Ureter (tissue), 1 donor: ENCODE measurements around the gene TUBB3. TPM values are rescaled to one million over a fixed set of nuclear protein-coding genes. Genes with fewer than 3 reads are reported as not detected.

Experiments
- DNase-seq: peaks from one replicate; pipeline ENCODE4 v3.0.0-alpha.2; 2020; ENCODE audit warnings: low spot score
- total RNA-seq: library from RNA; stranded (reverse); gene quantifications from one replicate; pipeline ENCODE4 v1.2.4, GENCODE V29; 2023
- donor health status: DM: yes; HTN: yes; CAD: no.

Gene TUBB3
- total RNA-seq, 1 donor from 2014 or later: 4.1 TPM

DNA sequence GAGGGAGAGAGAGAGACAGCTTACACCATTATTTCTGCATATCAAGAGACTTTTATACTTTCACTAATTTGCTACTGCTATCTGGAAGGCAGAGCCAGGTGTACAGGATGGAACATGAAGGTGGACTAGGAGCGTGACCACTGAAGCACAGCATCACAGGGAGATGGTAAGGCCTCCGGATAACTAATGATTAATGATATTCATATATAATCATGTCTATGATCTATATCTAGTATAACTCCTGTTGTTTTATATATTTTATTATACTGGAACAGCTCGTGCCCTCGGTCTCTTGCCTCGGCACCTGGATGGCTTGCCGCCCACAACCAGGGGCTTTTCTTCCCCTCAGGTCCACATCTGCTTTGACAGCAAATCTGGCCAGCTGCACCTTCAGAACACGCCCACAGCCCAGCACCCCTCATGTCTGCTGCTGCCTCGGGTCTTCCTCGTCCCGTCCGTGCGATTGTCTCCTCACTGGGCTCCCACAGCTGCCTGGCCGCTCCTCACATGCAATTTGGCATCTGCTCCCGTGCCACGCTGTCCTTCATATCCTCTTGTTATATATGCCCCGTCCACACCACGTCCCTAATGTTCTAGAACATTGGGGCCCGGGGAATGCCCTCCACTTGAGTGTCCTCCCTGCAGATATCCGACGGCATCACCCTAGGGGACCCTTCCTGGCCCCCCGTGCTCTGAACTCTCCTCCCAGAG, 15.2 kb downstream of the TUBB3 start:
- no peak for DNase-seq

DNA sequence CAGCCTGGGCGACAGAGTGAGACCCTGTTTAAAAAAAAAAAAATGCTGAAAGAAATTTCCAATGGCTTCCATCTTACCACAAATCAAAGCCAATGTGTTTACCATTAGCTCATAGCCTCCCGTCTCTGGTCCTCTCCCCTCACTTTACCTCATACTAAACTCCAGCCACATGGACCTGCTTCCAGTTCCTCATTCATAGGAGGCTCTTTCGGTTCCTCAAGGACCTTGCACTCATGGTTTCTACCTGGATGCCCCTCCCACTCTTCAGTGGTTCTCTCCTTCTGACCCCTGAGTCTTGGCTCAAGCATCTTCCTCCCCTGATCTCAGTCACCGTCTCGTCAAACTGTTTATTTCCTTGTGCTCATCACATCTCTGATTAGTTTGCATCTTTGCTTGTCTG, 21.6 kb downstream of the TUBB3 start:
- no peak for DNase-seq

DNA sequence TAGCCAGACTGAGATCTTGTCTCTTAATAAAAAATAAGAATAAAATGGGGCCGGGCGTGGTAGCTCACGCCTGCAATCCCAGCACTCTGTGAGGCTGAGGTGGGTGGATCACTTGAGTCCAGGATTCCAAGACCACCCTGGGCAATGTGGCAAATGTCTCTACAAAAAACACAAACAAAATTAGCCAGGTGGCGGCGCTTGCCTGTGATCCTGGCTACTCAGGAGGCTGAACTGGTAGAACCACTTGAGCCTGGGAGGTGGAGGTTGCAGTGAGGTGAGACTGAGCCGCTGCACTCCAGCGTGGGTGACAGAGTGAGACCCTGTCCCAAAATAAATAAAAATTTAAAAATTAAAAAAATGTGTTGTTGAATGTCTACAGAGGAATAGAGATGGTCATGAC, 22.5 kb downstream of the TUBB3 start:
- DNase-seq: no peak

DNA sequence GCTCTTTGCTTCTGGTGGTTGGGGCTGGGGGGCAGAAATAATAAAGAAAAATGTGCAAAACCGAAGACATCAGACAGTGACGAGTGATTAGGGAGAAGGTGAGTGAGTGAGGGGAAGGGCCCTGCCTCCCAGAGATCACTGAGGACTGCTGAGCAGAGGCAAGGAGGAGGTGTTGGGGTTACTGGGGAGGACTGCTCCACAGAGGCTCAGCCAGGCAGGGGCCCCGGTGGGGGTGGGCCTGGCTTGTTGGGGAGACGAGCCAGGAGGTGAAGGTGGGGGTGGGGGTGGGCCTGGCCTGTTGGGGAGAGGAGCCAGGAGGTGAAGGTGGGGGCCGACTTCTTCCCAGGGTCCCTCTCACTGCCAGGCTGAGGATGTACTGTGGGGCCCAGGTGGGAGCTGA, 23.4 kb downstream of the TUBB3 start:
- no peak for DNase-seq

DNA sequence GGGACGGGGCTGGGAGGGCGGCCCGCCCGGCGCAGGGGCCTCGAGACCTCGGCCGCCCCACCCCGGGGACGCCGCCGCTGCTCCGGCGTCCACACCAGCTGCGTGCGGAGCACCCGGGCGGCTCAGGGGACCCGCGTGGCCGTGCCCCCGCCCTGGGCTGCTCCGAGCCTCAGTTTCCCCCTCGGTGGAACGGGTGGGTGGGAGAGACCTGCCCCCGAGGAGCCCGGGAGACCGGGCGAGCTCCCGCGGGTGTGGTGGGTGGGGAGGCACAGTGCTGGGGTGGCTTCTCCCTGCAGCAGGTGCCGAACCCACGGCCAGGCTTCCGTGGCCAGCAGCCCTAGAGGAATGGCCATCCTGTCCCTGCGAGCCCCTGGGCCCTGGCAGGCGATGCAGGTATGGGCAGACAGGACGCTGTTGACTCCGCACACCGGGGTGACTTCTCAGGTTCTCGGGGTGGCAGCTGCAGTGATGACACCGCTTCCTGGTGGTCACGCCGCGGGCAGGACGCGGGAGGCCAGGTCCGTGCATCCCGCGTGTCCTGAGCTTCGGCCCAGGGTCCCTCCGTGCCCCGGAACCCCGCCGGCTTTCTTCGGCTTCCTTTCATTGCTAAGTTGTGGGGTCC, 26.1 kb downstream of the TUBB3 start:
- no peak for DNase-seq

DNA sequence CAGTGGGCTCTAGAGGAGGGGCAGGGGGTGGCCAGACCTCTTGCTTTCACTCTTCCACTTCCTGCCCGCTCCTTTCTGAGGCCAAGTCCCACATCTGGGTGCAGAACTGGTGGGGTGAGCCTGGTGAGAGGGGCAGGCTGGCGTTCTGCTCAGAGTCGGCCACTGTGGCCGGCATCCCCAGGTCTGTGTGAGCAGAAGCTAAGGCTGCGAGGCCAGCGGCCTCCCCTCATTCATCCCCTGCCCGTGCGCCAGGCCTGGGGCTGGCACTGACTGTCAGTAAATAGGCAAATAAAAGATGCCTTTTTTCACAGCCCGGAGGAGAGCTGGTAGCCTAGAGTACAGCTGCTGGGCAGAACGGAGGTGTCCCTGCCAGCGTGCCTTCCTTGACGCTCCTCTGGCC, 26.6 kb downstream of the TUBB3 start:
- DNase-seq: no peak

DNA sequence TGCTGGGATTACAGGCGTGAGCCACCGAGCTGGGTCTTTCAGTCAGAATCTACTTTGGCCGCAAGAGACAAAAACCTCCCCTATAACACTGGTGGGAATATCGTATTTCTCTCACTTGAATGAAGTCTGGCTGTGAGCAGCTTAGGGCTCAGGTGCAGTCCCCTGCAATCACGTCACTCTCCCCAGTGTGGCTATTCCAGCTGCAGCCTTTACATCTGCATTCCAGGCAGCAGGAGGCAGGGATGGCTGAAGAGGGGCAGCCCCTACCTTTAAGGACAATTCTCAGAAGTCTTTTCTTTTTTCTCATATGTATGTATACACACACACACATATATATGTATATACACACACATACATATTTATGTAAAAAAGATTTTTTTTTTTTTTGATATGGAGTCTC, 28.4 kb downstream of the TUBB3 start:
- no peak for DNase-seq

DNA sequence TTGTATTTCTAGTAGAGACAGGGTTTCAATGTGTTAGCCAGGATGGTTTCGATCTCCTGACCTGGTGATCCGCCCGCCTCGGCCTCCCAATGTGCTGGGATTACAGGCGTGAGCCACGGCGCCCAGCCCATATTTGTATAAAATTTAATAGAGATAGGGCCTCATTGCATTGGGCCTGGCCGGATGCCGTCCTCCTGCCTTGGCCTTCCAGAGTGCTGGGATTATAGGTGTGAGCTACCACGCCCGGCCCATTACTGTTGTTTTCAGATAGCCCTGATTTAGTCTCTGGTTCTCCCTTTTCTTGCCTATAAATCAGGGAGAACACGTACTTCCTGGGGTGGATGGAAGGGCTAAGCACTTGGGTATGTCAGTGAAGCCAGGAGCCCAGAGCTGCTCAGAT, 28.9 kb downstream of the TUBB3 start:
- no peak for DNase-seq

DNA sequence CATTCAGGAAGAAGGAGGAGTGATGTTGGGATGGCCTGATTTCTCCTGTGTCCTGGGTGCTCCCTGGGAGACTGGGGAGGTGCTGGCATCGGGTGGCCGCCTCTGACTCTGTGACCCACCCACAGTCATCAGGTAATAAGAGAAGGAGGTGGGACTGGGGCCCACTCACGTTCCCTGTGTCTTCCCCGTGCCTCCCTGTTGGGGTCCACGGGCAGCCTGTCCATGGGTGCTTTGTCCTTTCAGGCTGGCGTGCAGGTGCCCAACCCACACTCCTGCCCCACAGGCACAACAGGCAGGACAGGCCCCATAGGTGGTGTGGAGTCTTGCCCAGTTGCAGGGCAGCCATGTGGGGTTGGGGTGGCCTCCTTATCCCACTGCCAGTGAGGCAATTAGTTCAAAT, 29.4 kb downstream of the TUBB3 start:
- no peak for DNase-seq

DNA sequence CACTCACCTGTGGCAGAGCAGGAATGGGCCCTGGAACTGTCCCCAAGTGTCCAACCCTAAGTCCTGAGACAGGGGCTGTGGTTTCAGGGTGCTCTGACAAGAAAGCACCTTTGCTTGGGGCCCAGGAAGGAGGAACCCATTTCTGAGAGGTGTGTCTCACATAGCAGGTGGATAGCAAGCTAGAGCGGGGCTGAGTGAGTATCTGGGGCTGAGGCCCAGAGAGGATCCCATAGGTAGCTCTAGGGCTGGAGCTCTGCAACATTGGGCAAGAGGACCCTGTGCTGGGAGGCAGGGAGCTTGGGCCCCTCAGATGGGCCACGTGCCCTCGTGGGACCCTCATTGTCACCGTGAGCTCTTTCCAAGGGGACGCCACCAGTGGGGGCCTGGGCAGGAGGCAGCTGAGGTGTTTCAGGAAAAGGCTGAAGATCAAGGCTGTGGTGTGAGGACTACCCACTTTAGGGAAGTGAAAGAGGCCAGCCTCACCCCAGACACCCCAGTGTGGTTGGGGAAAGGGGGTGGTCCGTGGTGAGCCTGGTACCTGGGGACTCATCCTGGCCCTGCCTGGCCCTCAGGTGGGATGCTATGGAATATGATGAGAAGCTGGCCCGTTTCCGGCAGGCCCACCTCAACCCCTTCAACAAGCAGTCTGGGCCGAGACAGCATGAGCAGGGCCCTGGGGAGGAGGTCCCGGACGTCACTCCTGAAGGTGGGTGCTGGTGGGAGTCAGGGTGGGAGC, 30.7 kb downstream of the TUBB3 start:
- DNase-seq: no peak

DNA sequence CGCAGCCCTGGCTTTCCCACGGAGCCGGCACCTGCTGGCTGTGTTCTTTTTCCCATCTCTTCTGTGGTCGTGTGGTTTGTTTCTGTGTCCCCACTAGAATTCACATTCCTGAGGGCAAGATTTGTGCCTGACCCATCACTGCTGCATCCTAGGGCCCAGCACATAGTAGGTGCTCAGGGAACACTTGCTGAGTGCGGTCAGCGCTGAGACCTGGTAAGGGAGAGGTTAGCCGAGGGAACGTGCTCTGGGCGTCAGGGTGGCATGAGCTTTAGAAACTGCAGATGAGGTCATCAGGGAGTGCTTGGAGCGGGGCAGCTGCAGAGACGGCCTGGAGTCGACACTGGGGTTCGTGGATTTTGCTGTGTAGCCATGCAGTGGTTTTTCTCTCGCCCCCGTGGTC, 31.3 kb downstream of the TUBB3 start:
- DNase-seq: no peak

DNA sequence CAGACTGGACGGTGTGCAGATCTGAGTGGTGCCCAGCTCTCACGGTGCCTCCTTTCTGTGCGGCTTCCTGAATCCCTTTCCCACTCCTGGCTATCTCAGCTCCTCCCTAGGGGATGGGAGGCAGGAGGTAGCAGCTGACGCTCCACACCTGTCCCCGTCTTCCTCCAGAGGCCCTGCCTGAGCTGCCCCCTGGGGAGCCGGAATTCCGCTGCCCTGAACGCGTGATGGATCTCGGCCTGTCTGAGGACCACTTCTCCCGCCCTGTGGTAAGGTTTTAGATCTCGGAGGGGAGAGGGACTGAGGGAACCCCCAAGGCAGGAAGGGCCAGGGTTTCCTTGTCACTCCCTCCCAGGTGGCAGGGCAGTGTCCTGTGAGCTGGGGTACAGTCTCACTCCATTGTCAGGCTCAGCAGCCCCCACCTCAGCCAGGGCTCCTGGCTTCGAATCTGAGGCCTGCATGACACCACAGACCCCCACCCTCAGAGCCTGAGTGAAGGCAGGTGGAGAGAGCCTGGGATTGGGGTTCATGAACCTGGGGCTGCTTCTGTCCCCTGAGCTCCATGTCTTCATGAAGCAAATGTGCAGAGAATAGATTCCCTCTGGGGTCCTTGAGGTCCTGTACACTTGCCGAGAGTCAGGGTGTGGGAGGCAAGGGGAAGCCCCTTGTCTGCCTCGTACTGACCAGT, 32.0 kb downstream of the TUBB3 start:
- no peak for DNase-seq

DNA sequence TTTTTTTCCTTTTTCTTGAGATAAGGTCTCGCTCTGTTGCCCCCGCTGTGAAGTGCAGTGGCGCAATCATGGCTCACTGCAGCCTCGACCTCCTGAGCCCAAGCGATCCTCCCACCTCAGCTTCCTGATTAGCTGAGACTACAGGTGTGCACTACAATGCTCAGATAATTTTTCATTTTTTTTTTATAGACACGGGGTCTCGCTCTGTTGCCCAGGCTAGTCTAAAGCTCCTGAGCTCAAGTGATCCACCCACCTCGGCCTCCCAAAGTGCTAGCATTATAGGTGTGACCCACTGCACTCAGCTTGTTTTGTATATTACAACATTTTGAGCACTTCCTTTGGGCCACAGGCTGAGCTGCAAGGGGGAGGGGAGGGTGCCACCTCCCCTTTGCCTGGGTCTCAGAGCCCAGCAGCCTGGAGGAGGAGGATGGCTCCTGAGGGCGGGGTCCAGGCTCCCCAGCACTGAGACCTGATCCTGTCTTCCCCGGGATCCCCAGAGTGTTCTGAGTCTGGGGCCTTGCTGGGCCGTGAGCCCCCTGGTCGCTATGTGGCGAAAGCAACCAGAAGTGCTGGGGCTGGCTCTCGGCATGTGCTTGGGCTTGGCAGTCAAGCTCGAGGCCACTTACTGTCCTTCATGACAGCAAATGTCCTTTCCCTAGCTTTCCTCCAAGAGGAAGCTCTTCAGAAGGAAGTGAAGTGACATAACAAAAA, 33.5 kb downstream of the TUBB3 start:
- DNase-seq: no peak

DNA sequence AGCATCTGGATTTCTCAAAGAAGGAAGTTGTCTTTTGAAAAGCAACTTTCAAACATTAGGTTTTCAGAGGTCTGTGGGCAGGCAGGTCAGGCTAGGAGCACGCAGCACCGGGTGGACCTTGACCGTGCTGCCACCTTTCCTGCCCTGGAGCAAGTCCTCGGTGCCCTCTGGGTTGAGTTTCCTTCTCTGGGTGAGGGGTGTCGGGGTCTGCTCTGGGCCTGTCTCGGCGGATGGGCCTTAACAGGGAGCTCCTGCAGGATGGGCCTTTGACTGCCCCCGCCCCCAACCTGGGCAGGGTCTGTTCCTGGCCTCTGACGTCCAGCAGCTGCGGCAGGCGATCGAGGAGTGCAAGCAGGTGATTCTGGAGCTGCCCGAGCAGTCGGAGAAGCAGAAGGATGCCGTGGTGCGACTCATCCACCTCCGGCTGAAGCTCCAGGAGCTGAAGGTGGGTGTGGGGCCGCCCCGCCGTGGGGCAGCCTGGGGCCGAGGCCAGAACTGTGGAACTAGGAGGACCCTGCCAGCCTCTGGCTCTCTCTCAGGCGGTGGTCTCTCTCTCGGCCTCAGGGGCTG, 34.2 kb downstream of the TUBB3 start:
- DNase-seq: no peak

DNA sequence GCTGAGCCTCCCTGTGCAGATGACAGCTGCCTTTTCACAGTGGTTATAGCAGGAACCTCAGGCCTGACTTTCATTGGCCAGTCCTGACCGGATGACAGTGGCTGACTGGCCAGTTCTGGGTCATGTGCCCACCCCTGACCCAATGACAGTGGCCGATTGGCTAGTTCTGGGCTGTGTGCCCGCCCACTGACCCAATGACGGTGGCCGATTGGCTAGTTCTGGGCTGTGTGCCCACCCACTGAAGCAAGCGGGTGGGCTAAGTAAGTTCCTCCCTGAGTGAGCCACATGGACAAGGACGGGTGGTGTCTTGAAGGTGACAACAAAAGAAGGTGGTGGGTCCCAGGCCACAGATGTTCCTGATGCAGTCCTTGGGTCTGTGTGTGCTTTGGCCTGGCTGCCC, 34.9 kb downstream of the TUBB3 start:
- DNase-seq: no peak

DNA sequence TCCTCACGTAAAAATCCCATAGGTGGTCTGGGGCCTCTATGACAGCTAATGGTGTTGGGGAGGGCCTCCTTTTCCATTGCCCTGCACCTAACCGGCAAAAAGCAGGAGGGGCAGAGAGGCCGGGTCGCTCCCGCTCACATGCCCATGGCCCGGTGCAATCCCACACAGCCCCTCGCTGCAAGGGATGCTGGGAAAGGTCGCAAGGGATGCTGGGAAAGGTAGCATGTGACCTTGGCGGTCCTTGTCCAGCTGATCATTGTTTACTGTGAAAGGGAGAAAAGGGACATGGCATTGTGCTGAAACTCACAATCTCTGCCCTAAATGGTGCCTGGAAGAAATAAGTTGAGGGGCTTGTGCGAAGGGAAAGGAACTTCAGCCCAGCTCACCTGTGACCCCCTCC, 35.5 kb downstream of the TUBB3 start:
- no peak for DNase-seq

DNA sequence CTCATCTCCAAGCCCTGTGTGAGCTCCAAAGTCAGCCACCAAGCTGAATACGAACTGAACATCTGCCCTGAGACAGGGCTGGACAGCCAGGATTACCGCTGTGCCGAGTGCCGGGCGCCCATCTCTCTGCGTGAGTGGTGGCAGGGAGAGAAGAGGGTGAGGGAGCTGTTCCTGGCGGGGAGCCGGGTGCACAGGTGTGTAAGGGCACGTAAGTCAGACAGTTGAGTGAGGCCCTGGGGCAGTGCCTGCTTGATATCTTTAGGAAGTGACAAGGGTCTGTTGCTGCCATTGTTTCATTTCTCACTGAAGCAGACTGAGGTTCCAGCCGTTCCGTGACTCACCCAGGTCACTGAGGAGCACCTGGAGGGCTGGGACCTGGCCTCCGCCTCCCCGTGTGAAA, 37.8 kb downstream of the TUBB3 start:
- no peak for DNase-seq

DNA sequence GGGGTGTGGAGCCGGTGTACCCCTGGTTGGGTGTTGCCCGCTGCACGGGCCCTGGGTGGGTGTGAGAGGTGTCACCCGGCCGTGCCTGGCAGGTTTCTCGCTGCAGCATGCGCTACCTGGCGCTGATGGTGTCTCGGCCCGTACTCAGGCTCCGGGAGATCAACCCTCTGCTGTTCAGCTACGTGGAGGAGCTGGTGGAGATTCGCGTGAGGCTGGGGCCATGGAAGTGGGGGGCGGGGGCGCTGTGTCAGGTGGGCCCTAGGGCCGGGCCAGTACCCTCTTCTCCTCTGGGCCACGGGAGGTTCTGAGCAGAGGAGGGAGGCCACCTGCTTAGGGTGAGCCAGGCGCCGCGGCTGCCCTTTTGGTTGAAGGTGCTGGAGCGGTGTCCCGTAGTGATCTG, 38.8 kb downstream of the TUBB3 start:
- DNase-seq: no peak

DNA sequence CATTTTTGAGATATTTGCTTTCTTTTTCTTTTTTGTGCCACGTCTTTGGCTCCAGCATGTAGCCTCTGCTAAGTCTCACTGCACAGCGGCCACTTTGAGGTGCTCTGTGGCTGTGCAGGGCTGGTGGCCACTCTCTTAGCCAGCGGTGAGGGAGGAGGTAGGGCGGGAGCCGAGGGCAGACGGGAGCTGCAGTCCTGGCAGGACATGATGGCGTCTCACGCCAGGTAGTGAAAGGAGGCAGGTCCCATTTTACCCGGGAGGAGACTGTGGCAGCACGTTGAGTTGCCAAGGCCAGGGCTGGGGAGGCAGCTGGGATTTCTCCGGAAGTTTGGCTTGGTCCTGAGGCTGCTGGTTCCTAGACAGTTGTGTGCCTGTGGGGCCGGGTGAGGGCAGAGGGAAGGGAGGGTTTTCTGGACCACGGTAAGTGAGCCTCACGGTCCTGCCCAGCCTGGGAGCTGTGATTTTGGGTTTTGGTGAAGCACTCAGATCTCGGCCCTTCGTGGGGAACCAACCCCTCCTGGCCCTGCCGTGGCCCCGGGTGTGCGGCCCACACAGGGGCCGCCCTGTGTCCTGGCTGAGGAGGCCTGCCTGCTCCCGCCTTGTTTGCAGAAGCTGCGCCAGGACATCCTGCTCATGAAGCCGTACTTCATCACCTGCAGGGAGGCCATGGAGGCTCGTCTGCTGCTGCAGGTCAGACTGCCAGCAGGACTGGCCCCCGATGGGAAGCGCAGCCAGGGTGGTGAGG, 39.8 kb downstream of the TUBB3 start:
- no peak for DNase-seq

DNA sequence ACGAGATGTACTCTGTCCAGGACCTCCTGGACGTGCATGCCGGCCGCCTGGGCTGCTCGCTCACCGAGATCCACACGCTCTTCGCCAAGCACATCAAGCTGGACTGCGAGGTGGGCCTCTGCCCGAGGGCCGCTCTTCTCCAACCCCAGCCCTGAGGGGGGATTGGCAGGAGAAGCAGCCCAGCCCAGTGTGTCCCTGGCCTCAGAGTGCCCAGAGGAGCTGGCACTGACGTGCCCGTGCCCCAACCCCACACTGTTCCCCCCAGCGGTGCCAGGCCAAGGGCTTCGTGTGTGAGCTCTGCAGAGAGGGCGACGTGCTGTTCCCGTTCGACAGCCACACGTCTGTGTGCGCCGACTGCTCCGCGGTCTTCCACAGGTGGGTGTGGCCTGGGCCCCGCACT, 41.1 kb downstream of the TUBB3 start:
- DNase-seq: no peak
